ENCODE data around the gene CES3.

The CES3 gene

DNA sequence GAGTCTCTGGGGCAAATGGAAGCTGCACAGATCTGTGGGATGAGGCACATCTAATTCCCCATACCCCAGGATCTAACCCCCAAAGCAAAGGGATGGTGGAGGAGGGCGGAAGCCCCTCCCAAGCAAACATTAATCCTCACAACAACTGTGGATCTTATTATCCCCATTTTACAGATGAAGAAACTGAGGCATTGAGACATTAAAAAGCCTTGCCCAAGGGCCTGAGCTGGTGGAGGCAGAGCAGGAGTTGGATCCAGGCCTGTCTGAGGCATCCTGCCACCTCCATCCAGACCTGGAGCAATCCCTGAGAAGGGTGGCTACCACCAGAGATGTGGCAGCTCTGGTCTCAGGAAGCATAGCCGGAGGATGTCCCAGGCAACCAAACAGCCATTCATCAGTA lies 50.2 kb downstream of the CES3 start:
- TF ChIP-seq YY1 (IDR thresholded peaks at IDR 0.05; ENCODE audit: insufficient read depth, insufficient read length) (no peak), SUZ12 (IDR thresholded peaks at IDR 0.05; ENCODE audit: extremely low read depth, insufficient read depth, insufficient read length) (no peak), ZNF274 (IDR thresholded peaks at IDR 0.05; ENCODE audit: low read depth, low read length) (no peak)
- peaks cover 27% of the 10 kb centered on the region for H3K27me3 ChIP-seq (ENCODE audit: insufficient read depth, insufficient read length)
- peaks cover 15% of the 10 kb centered on the region for H3K4me1 ChIP-seq (ENCODE audit: insufficient read depth, insufficient read length)

DNA sequence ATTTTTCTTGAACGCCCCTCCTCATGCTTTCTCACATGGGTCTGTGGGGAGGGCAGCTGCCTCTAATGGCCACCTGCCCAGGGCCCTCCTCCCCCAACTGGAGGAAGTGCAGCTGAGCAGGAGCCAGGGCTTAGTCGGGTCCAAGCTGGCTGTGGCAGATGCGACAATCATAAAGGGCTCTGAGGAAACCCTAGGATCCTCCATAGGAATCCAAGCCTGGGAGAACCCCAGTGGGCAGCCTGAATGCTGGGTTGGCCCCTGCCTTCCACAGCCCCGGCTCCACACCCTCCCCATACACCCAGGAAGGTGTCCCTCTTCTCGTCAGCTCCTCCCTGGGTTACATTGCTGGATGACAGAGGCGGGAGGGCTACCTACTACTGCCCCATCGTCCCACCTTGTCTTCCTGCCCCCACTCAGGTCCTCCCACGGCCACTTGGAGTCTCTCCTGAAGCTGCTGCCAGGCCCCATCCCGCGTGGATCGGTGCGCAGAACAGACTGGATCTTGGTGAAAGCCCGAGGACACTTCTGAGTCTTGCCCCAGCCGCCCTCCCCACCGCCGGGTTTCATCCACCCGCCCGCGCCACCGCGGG lies 52.3 kb downstream of the CES3 start:
- no peak for TF ChIP-seq YY1 (IDR thresholded peaks at IDR 0.05; ENCODE audit: insufficient read depth, insufficient read length)
- Histone ChIP-seq H3K36me3 (ENCODE audit: insufficient read depth, insufficient read length, low read length) (no peaks in the 10 kb centered on the region), H3K9me3 (ENCODE audit: insufficient read depth, low read length) (no peaks in the 10 kb centered on the region), H3K27me3 (ENCODE audit: insufficient read depth, insufficient read length) (peaks cover 27% of the 10 kb centered on the region), H3K4me3 (ENCODE audit: insufficient read length, low read depth) (peak overlapping the region; percentile 44), H3K4me1 (ENCODE audit: insufficient read depth, insufficient read length) (peaks cover 13% of the 10 kb centered on the region), H3K9ac (ENCODE audit: insufficient read length, low read depth) (peak overlapping the region; percentile 77)
- no peak for DNase-seq (ENCODE audit: low read depth, low spot score)

More for the DNA sequence above, 50.2 kb downstream of the CES3 start:
- no peak for DNase-seq (ENCODE audit: low read depth, low spot score)
- Histone ChIP-seq H3K36me3 (ENCODE audit: insufficient read depth, insufficient read length, low read length) (no peaks in the 10 kb centered on the region), H3K9ac (ENCODE audit: insufficient read length, low read depth) (no peak overlapping the region), H3K9me3 (ENCODE audit: insufficient read depth, low read length) (no peaks in the 10 kb centered on the region), H3K4me3 (ENCODE audit: insufficient read length, low read depth) (no peak overlapping the region)

DNA sequence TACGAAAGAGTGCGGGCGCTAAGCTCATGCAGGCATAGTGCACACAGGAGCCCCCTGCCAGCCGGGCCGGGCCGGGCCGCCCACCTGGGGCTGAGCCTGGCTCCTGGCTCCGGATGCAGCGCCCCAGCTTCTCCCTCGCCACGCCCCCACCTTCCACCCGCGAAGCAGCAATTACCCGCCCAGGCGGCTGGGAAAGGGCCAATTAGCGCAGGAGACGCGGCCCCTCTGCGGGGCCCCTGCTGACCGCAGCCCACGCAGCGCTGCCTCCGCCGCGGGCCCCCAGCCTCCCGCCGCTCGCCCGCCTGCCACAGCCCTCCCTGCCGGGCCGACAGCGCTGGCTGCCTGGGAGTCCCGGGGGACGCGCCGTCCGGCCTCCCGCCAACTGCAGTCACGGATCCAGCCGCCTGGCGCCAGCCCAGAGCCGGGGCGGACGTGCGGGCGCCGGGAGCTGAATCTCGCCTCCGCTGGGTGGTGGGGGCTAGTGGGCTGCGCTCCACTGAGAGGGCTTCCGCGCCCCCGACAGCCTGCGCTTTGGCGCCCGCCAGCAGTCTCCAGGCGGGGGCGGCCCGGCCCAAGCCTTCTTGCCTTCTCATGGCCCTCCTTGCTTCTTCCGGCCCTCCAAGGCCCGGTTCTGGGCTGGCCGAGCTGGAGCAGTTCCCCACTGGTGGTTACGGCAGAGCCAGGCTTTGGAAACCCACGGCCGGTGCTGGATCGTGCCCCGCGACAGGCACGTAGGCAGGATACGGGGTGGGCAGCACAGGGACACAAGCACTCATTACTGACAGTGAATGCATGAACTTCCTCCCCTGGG lies 53.0 kb downstream of the CES3 start:
- Histone ChIP-seq H3K9me3 (ENCODE audit: insufficient read depth, low read length) (no peaks in the 10 kb centered on the region), H3K4me3 (ENCODE audit: insufficient read length, low read depth) (peak overlapping the region; percentile 44), H3K4me1 (ENCODE audit: insufficient read depth, insufficient read length) (peaks cover 13% of the 10 kb centered on the region), H3K36me3 (ENCODE audit: insufficient read depth, insufficient read length, low read length) (no peaks in the 10 kb centered on the region), H3K9ac (ENCODE audit: insufficient read length, low read depth) (peak overlapping the region; percentile 77), H3K27me3 (ENCODE audit: insufficient read depth, insufficient read length) (peaks cover 27% of the 10 kb centered on the region)
- no peak for TF ChIP-seq ZNF274 (IDR thresholded peaks at IDR 0.05; ENCODE audit: low read depth, low read length)
- no peak for TF ChIP-seq YY1 (IDR thresholded peaks at IDR 0.05; ENCODE audit: insufficient read depth, insufficient read length)
- no peak for TF ChIP-seq SUZ12 (IDR thresholded peaks at IDR 0.05; ENCODE audit: extremely low read depth, insufficient read depth, insufficient read length)
- DNase-seq (ENCODE audit: low read depth, low spot score), result no peak

DNA sequence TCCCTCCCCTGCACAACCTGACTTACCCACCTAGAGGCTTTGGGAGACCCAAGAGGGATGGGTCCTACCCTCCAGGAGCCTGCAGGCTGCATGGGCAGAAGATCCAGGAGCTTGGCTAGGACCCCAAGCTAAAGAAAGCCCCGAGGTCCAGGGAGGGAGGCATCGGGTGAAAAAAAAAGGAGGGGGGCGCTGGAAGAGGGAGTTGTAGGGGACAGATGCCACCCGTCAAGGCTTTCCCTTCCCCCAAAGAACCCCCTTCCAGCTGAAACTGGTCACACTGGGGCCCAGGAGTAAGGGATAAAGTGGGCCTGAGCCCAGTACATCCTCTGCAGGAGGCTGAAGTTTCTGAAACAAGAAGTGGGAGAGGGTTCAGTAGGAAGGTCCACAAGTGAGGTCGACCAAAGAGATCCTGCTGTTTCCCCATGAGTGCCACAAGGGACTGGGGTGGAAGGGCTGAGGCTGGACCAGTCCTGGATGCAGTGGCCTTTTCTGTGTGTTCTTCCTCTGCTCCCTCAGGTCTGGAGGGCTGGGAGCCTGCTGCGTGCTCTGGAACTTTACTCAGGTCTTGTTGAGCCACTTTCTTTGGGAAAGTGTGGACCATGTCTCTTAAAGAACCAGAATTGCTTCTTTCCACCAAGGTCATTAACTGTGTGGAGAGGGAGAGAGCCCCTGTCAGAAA lies 53.7 kb downstream of the CES3 start:
- Histone ChIP-seq H3K9me3 (ENCODE audit: insufficient read depth, low read length) (no peaks in the 10 kb centered on the region), H3K4me3 (ENCODE audit: insufficient read length, low read depth) (peak overlapping the region; percentile 44), H3K27me3 (ENCODE audit: insufficient read depth, insufficient read length) (peaks cover 27% of the 10 kb centered on the region), H3K4me1 (ENCODE audit: insufficient read depth, insufficient read length) (peaks cover 13% of the 10 kb centered on the region), H3K36me3 (ENCODE audit: insufficient read depth, insufficient read length, low read length) (no peaks in the 10 kb centered on the region), H3K9ac (ENCODE audit: insufficient read length, low read depth) (peak overlapping the region; percentile 77)
- TF ChIP-seq SUZ12 (IDR thresholded peaks at IDR 0.05; ENCODE audit: extremely low read depth, insufficient read depth, insufficient read length), result no peak
- DNase-seq (ENCODE audit: low read depth, low spot score), result no peak

DNA sequence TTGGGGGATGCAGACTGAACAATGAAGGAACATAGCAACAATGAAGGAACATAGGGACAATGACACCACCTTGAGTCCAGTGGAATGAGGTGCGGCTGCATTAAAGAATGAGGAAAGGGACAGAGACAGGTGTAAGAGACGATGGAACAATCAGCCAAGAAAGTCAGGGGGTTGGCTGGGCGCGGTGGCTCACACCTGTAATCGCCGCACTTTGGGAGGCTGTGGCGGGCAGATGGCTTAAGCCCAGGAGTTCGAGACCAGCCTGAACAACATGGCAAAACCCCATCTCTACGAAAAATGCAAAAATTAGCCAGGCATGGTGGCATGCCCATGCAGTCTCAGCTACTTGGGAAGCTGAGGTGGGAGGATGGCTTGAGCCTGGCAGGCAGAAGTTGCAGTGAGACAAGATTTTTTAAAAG lies 54.3 kb downstream of the CES3 start:
- Histone ChIP-seq H3K9ac (ENCODE audit: insufficient read length, low read depth) (no peak overlapping the region), H3K4me1 (ENCODE audit: insufficient read depth, insufficient read length) (peaks cover 13% of the 10 kb centered on the region), H3K9me3 (ENCODE audit: insufficient read depth, low read length) (no peaks in the 10 kb centered on the region), H3K36me3 (ENCODE audit: insufficient read depth, insufficient read length, low read length) (no peaks in the 10 kb centered on the region), H3K4me3 (ENCODE audit: insufficient read length, low read depth) (no peak overlapping the region), H3K27me3 (ENCODE audit: insufficient read depth, insufficient read length) (peaks cover 27% of the 10 kb centered on the region)
- no peak for TF ChIP-seq YY1 (IDR thresholded peaks at IDR 0.05; ENCODE audit: insufficient read depth, insufficient read length)
- no peak for TF ChIP-seq SUZ12 (IDR thresholded peaks at IDR 0.05; ENCODE audit: extremely low read depth, insufficient read depth, insufficient read length)
- no peak for DNase-seq (ENCODE audit: low read depth, low spot score)

DNA sequence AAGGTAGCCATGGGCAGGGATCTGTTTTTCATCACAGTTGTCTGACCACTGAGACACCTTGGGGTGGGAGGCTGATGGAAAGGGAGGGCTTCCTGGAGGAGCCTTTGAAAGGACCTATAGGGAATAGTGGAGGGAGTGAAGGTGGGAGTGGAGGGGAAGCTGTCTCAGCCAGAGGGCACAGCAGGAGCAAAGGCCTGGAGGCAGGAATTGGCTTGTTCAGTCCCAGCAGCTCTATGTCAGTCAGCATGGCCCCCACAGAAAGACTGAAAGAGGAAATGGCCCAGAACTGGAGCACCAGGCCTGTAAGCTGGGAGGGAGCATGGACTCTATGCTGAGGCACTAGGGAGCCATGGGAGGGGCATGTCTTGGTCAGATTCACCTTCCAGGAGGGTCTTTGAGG lies 55.1 kb downstream of the CES3 start:
- no peak overlapping the region for H3K4me3 ChIP-seq (ENCODE audit: insufficient read length, low read depth)
- peaks cover 27% of the 10 kb centered on the region for H3K27me3 ChIP-seq (ENCODE audit: insufficient read depth, insufficient read length)
- no peaks in the 10 kb centered on the region for H3K36me3 ChIP-seq (ENCODE audit: insufficient read depth, insufficient read length, low read length)
- no peak for DNase-seq (ENCODE audit: low read depth, low spot score)
- no peaks in the 10 kb centered on the region for H3K9me3 ChIP-seq (ENCODE audit: insufficient read depth, low read length)
- no peak overlapping the region for H3K9ac ChIP-seq (ENCODE audit: insufficient read length, low read depth)
- peaks cover 13% of the 10 kb centered on the region for H3K4me1 ChIP-seq (ENCODE audit: insufficient read depth, insufficient read length)
- TF ChIP-seq ZNF274 (IDR thresholded peaks at IDR 0.05; ENCODE audit: low read depth, low read length) (no peak), YY1 (IDR thresholded peaks at IDR 0.05; ENCODE audit: insufficient read depth, insufficient read length) (no peak), SUZ12 (IDR thresholded peaks at IDR 0.05; ENCODE audit: extremely low read depth, insufficient read depth, insufficient read length) (no peak)

DNA sequence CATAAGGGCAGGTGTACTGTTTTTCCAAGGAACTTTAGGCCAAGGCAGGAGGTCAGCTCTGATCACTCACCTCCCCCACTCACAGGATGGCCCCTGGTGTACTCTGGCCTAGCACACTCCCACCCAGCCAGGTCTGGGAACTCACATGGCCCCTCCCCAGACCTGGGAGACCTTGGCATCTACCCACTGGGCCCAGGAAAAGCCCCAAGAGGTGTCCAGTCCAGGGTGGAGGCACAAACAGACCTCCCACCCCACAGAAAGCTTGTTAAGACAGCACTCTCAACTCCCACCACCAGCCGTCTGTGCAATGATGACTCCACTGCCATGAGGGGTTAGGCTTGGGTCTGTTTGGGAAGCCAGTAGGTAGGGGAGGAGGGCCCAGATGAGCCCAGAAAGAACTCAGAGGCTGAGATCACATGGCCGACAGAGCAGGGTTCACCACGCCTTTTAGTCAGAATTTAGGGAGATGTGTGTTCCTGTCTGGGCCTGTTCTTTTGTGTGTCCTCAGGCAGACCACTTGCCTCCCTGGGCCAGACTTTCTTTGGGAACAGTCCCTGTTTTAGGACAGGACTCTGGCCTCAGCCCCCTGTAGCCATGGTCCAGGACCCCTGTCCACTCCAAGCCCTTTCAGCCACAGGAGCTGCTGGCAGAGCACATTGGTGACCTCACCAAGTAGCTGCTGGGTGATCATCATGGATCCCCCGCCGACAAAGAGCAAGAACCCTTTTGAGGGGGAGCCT lies 55.8 kb downstream of the CES3 start:
- Histone ChIP-seq H3K4me3 (ENCODE audit: insufficient read length, low read depth) (no peak overlapping the region), H3K9ac (ENCODE audit: insufficient read length, low read depth) (no peak overlapping the region), H3K4me1 (ENCODE audit: insufficient read depth, insufficient read length) (peaks cover 13% of the 10 kb centered on the region), H3K9me3 (ENCODE audit: insufficient read depth, low read length) (no peaks in the 10 kb centered on the region), H3K27me3 (ENCODE audit: insufficient read depth, insufficient read length) (peaks cover 27% of the 10 kb centered on the region), H3K36me3 (ENCODE audit: insufficient read depth, insufficient read length, low read length) (no peaks in the 10 kb centered on the region)
- TF ChIP-seq YY1 (IDR thresholded peaks at IDR 0.05; ENCODE audit: insufficient read depth, insufficient read length) (no peak), ZNF274 (IDR thresholded peaks at IDR 0.05; ENCODE audit: low read depth, low read length) (no peak), SUZ12 (IDR thresholded peaks at IDR 0.05; ENCODE audit: extremely low read depth, insufficient read depth, insufficient read length) (no peak)
- DNase-seq (ENCODE audit: low read depth, low spot score), result no peak
